SJCRH30 (cell line): ENCODE data around the gene CACNA2D3. TPM values are rescaled to one million over a fixed set of nuclear protein-coding genes. Genes with fewer than 3 reads are reported as not detected.

Experiments
- DNase-seq, 2 experiments: peaks; one replicate each; pipeline ENCODE4 v3.0.0-alpha.2; 2015 to 2020
- H3K27ac ChIP-seq: fragments of 250-450 bp; sonication (Bioruptor Pico); 2 replicates; pipeline ENCODE4 v1.5.1; 2020; ENCODE audit warnings: mild to moderate bottlenecking, moderate library complexity
- H3K27me3 ChIP-seq: fragments of 250-450 bp; sonication (Bioruptor Pico); 2 replicates; pipeline ENCODE4 v1.5.1; 2020; ENCODE audit warnings: mild to moderate bottlenecking, moderate library complexity
- H3K36me3 ChIP-seq: fragments of 250-450 bp; sonication (Bioruptor Pico); 2 replicates; pipeline ENCODE4 v1.5.1; 2020; ENCODE audit warnings: mild to moderate bottlenecking, moderate library complexity
- H3K4me1 ChIP-seq: fragments of 250-450 bp; sonication (Bioruptor Pico); 2 replicates; pipeline ENCODE4 v1.5.1; 2020; ENCODE audit warnings: mild to moderate bottlenecking, moderate library complexity
- H3K4me3 ChIP-seq: fragments of 250-450 bp; sonication (Bioruptor Pico); 2 replicates; pipeline ENCODE4 v1.5.1; 2020; ENCODE audit warnings: mild to moderate bottlenecking, moderate library complexity
- H3K9me3 ChIP-seq: fragments of 250-450 bp; sonication (Bioruptor Pico); replicated peaks from 2 replicates; pipeline ENCODE4 v1.5.1; 2020; ENCODE audit warnings: mild to moderate bottlenecking, moderate library complexity
- total RNA-seq: library from RNA; depleted of rRNA; stranded (reverse); fragments of >200 nt; shearing (Covaris generic); gene quantifications from 2 replicates; pipeline ENCODE4 v1.2.3, GENCODE V29; 2014

Gene CACNA2D3
- total RNA-seq, 1 experiment from 2014 or later: 0.22 TPM

GRCh38 chr3:54390582-54390981 is 268.2 kb downstream of the CACNA2D3 start:
- Histone ChIP-seq H3K4me3 (no peak overlapping the region), H3K27ac (no peak overlapping the region)
- DNase-seq: no peak

GRCh38 chr3:54393150-54393549 is 270.8 kb downstream of the CACNA2D3 start:
- no peaks in the 10 kb centered on the region for H3K36me3 ChIP-seq
- no peaks in the 10 kb centered on the region for H3K9me3 ChIP-seq
- no peak overlapping the region for H3K4me3 ChIP-seq
- no peak overlapping the region for H3K27ac ChIP-seq
- no peaks in the 10 kb centered on the region for H3K4me1 ChIP-seq
- DNase-seq: no peak
- no peaks in the 10 kb centered on the region; the same call in 1 of the 2 replicates for H3K27me3 ChIP-seq

More at GRCh38 chr3:54390582-54390981, 268.2 kb downstream of the CACNA2D3 start:
- no peaks in the 10 kb centered on the region; the same call in 1 of the 2 replicates for H3K27me3 ChIP-seq
- no peaks in the 10 kb centered on the region for H3K9me3 ChIP-seq
- H3K36me3 ChIP-seq: no peaks in the 10 kb centered on the region
- H3K4me1 ChIP-seq: no peaks in the 10 kb centered on the region

GRCh38 chr3:54408328-54408727 is 286.0 kb downstream of the CACNA2D3 start:
- no peaks in the 10 kb centered on the region for H3K27me3 ChIP-seq
- no peaks in the 10 kb centered on the region for H3K36me3 ChIP-seq
- H3K4me3 ChIP-seq: no peak overlapping the region
- no peaks in the 10 kb centered on the region for H3K9me3 ChIP-seq
- no peak for DNase-seq
- H3K4me1 ChIP-seq: no peaks in the 10 kb centered on the region
- H3K27ac ChIP-seq: no peak overlapping the region

- no peak overlapping the region for H3K4me3 ChIP-seq
- no peaks in the 10 kb centered on the region for H3K27me3 ChIP-seq
- no peaks in the 10 kb centered on the region for H3K4me1 ChIP-seq
- DNase-seq: no peak
- H3K27ac ChIP-seq: no peak overlapping the region
- no peaks in the 10 kb centered on the region for H3K36me3 ChIP-seq
- no peaks in the 10 kb centered on the region for H3K9me3 ChIP-seq
These were observed 299.6 kb downstream of the CACNA2D3 start for GRCh38 chr3:54421943-54422342.

- H3K27me3 ChIP-seq: no peaks in the 10 kb centered on the region
- no peak overlapping the region for H3K4me3 ChIP-seq
- no peaks in the 10 kb centered on the region for H3K9me3 ChIP-seq
- no peak overlapping the region for H3K27ac ChIP-seq
- DNase-seq: no peak
- H3K4me1 ChIP-seq: no peaks in the 10 kb centered on the region
- no peaks in the 10 kb centered on the region for H3K36me3 ChIP-seq
These were observed 301.9 kb downstream of the CACNA2D3 start for GRCh38 chr3:54424292-54424691.

GRCh38 chr3:54426381-54426780 is 304.0 kb downstream of the CACNA2D3 start:
- no peak for DNase-seq
- Histone ChIP-seq H3K27ac (no peak overlapping the region), H3K36me3 (no peaks in the 10 kb centered on the region), H3K4me1 (no peaks in the 10 kb centered on the region), H3K27me3 (peaks cover 12% of the 10 kb centered on the region; the same call in 1 of the 2 replicates), H3K9me3 (no peaks in the 10 kb centered on the region), H3K4me3 (no peak overlapping the region)

- DNase-seq: no peak
- Histone ChIP-seq H3K27ac (no peak overlapping the region), H3K4me1 (no peaks in the 10 kb centered on the region), H3K36me3 (no peaks in the 10 kb centered on the region), H3K4me3 (no peak overlapping the region), H3K27me3 (peaks cover 12% of the 10 kb centered on the region; the same call in 1 of the 2 replicates), H3K9me3 (no peaks in the 10 kb centered on the region)
These were observed 305.1 kb downstream of the CACNA2D3 start for GRCh38 chr3:54427501-54427900.

- Histone ChIP-seq H3K4me1 (no peaks in the 10 kb centered on the region), H3K36me3 (no peaks in the 10 kb centered on the region), H3K4me3 (no peak overlapping the region), H3K27ac (no peak overlapping the region), H3K27me3 (peaks cover 12% of the 10 kb centered on the region; the same call in 1 of the 2 replicates), H3K9me3 (no peaks in the 10 kb centered on the region)
- peak; percentile 41 to 68 for DNase-seq
These were observed 305.9 kb downstream of the CACNA2D3 start for GRCh38 chr3:54427941-54428871.

GRCh38 chr3:54432975-54433374 is 310.6 kb downstream of the CACNA2D3 start:
- no peaks in the 10 kb centered on the region for H3K36me3 ChIP-seq
- DNase-seq: no peak
- no peaks in the 10 kb centered on the region for H3K9me3 ChIP-seq
- no peak overlapping the region for H3K27ac ChIP-seq
- no peak overlapping the region for H3K4me3 ChIP-seq
- H3K27me3 ChIP-seq: peaks cover 12% of the 10 kb centered on the region; the same call in 1 of the 2 replicates
- H3K4me1 ChIP-seq: no peaks in the 10 kb centered on the region

- no peaks in the 10 kb centered on the region for H3K9me3 ChIP-seq
- H3K4me3 ChIP-seq: no peak overlapping the region
- H3K4me1 ChIP-seq: no peaks in the 10 kb centered on the region
- no peaks in the 10 kb centered on the region for H3K36me3 ChIP-seq
- peak; percentile 7 to 11 for DNase-seq
- no peak overlapping the region for H3K27ac ChIP-seq
- peaks cover 12% of the 10 kb centered on the region; the same call in 1 of the 2 replicates for H3K27me3 ChIP-seq
These were observed 311.5 kb downstream of the CACNA2D3 start for GRCh38 chr3:54433846-54434245.

GRCh38 chr3:54434756-54435155 is 312.4 kb downstream of the CACNA2D3 start:
- no peak overlapping the region for H3K4me3 ChIP-seq
- no peak for DNase-seq
- H3K27ac ChIP-seq: no peak overlapping the region

GRCh38 chr3:54437271-54437670 is 314.9 kb downstream of the CACNA2D3 start:
- no peaks in the 10 kb centered on the region for H3K9me3 ChIP-seq
- no peak overlapping the region for H3K27ac ChIP-seq
- H3K27me3 ChIP-seq: no peaks in the 10 kb centered on the region
- H3K4me1 ChIP-seq: no peaks in the 10 kb centered on the region
- DNase-seq: no peak
- H3K4me3 ChIP-seq: no peak overlapping the region
- H3K36me3 ChIP-seq: no peaks in the 10 kb centered on the region

More at GRCh38 chr3:54434756-54435155, 312.4 kb downstream of the CACNA2D3 start:
- H3K4me1 ChIP-seq: no peaks in the 10 kb centered on the region
- H3K36me3 ChIP-seq: no peaks in the 10 kb centered on the region
- peaks cover 12% of the 10 kb centered on the region; the same call in 1 of the 2 replicates for H3K27me3 ChIP-seq
- no peaks in the 10 kb centered on the region for H3K9me3 ChIP-seq

GRCh38 chr3:54443561-54444161 is 321.3 kb downstream of the CACNA2D3 start:
- Histone ChIP-seq H3K36me3 (no peaks in the 10 kb centered on the region), H3K27me3 (no peaks in the 10 kb centered on the region), H3K27ac (no peak overlapping the region), H3K4me3 (no peak overlapping the region), H3K9me3 (no peaks in the 10 kb centered on the region), H3K4me1 (no peaks in the 10 kb centered on the region)
- no peak for DNase-seq

- Histone ChIP-seq H3K27ac (no peak overlapping the region), H3K4me1 (no peaks in the 10 kb centered on the region), H3K9me3 (no peaks in the 10 kb centered on the region), H3K4me3 (no peak overlapping the region), H3K36me3 (no peaks in the 10 kb centered on the region), H3K27me3 (no peaks in the 10 kb centered on the region)
- DNase-seq: no peak
These were observed 323.3 kb downstream of the CACNA2D3 start for GRCh38 chr3:54445630-54446029.

GRCh38 chr3:54447427-54447826 is 325.1 kb downstream of the CACNA2D3 start:
- H3K36me3 ChIP-seq: no peaks in the 10 kb centered on the region
- no peaks in the 10 kb centered on the region for H3K27me3 ChIP-seq
- no peaks in the 10 kb centered on the region for H3K9me3 ChIP-seq
- DNase-seq: no peak
- H3K27ac ChIP-seq: no peak overlapping the region
- H3K4me3 ChIP-seq: no peak overlapping the region
- H3K4me1 ChIP-seq: no peaks in the 10 kb centered on the region
